ENCODE data around the gene DOCK3. TPM values are rescaled to one million over a fixed set of nuclear protein-coding genes. Genes with fewer than 3 reads are reported as not detected.
"Not testable (repeated sequence)": the region's sequence is repeated elsewhere in the genome, so short reads cannot be mapped to it uniquely, and the experiment has no call there.

DOCK3 gene
- total RNA-seq, 1 donor from 2014 or later = 0.52 TPM

- no peaks in the 10 kb centered on the region for H3K27me3 ChIP-seq (ENCODE audit: control insufficient read depth in 3 of 3, insufficient read depth in 3 of 3, low read length in 3 of 3)
- peak within 1 kb of the TSS; percentile 95 for H3K27ac ChIP-seq (ENCODE audit: low read depth, low read length)
- H3K9ac ChIP-seq (ENCODE audit: low read depth in 1 of 3, low read length in 3 of 3) = peak within 1 kb of the TSS; percentile 97 to 99 (median 98)
- H3K4me3 ChIP-seq (ENCODE audit: low read length in 3 of 3) = peak within 1 kb of the TSS; percentile 93 to 99 (median 94)
- H3K9me3 ChIP-seq (ENCODE audit: control insufficient read depth in 3 of 3, low read length in 3 of 3) = no peaks in the 10 kb centered on the region
- H3K36me3 ChIP-seq (ENCODE audit: control insufficient read depth in 3 of 3, insufficient read depth in 3 of 3, low read length in 3 of 3) = peaks cover 12 to 21% (median 17%) of the 10 kb centered on the region in 3 donors
- H3K4me1 ChIP-seq (ENCODE audit: control insufficient read depth in 3 of 3, insufficient read depth in 3 of 3, low read length in 3 of 3) = peaks cover 25 to 46% (median 29%) of the 10 kb centered on the region in 3 donors
Observed at GRCh38 chr3:51384726-51385473, 710.2 kb downstream of the DOCK3 start, which contains the start of gene MANF. TSS of gene MANF (plus strand) at chr3:51385291. CDS start at chr3:51385343, 52 bp downstream.

- Histone ChIP-seq H3K36me3 (ENCODE audit: control insufficient read depth in 3 of 3, insufficient read depth in 3 of 3, low read length in 3 of 3) (peaks cover 12 to 21% (median 17%) of the 10 kb centered on the region in 3 donors), H3K27me3 (ENCODE audit: control insufficient read depth in 3 of 3, insufficient read depth in 3 of 3, low read length in 3 of 3) (no peaks in the 10 kb centered on the region), H3K4me1 (ENCODE audit: control insufficient read depth in 3 of 3, insufficient read depth in 3 of 3, low read length in 3 of 3) (peaks cover 33 to 54% (median 37%) of the 10 kb centered on the region in 3 donors), H3K9me3 (ENCODE audit: control insufficient read depth in 3 of 3, low read length in 3 of 3) (no peaks in the 10 kb centered on the region), H3K27ac (ENCODE audit: low read depth, low read length) (peak overlapping the region; percentile 95), H3K9ac (ENCODE audit: low read depth in 1 of 3, low read length in 3 of 3) (peak overlapping the region; percentile 75 to 99 (median 81)), H3K4me3 (ENCODE audit: low read length in 3 of 3) (peak overlapping the region; percentile 79 to 94 (median 82))
Observed at GRCh38 chr3:51385621-51386091, 710.9 kb downstream of the DOCK3 start.

- peak overlapping the region; percentile 79 to 94 (median 82) for H3K4me3 ChIP-seq (ENCODE audit: low read length in 3 of 3)
Observed at GRCh38 chr3:51386159-51386851, 711.6 kb downstream of the DOCK3 start.

GRCh38 chr3:51386852-51387229 is 712.1 kb downstream of the DOCK3 start:
- no peak overlapping the region for H3K4me3 ChIP-seq (ENCODE audit: low read length in 3 of 3)
- H3K9ac ChIP-seq (ENCODE audit: low read depth in 1 of 3, low read length in 3 of 3) = peak overlapping the region in 1 of 3 donors; percentile 43
- H3K4me1 ChIP-seq (ENCODE audit: control insufficient read depth in 3 of 3, insufficient read depth in 3 of 3, low read length in 3 of 3) = peaks cover 36 to 59% (median 39%) of the 10 kb centered on the region in 3 donors
- no peaks in the 10 kb centered on the region for H3K9me3 ChIP-seq (ENCODE audit: control insufficient read depth in 3 of 3, low read length in 3 of 3)
- peaks cover 12 to 21% (median 17%) of the 10 kb centered on the region in 3 donors for H3K36me3 ChIP-seq (ENCODE audit: control insufficient read depth in 3 of 3, insufficient read depth in 3 of 3, low read length in 3 of 3)
- no peak overlapping the region for H3K27ac ChIP-seq (ENCODE audit: low read depth, low read length)
- H3K27me3 ChIP-seq (ENCODE audit: control insufficient read depth in 3 of 3, insufficient read depth in 3 of 3, low read length in 3 of 3) = no peaks in the 10 kb centered on the region

More at GRCh38 chr3:51386159-51386851, 711.6 kb downstream of the DOCK3 start:
- no peaks in the 10 kb centered on the region for H3K27me3 ChIP-seq (ENCODE audit: control insufficient read depth in 3 of 3, insufficient read depth in 3 of 3, low read length in 3 of 3)
- peaks cover 12 to 21% (median 17%) of the 10 kb centered on the region in 3 donors for H3K36me3 ChIP-seq (ENCODE audit: control insufficient read depth in 3 of 3, insufficient read depth in 3 of 3, low read length in 3 of 3)
- peak overlapping the region; percentile 75 to 99 (median 81) for H3K9ac ChIP-seq (ENCODE audit: low read depth in 1 of 3, low read length in 3 of 3)
- H3K27ac ChIP-seq (ENCODE audit: low read depth, low read length) = peak overlapping the region; percentile 2
- no peaks in the 10 kb centered on the region for H3K9me3 ChIP-seq (ENCODE audit: control insufficient read depth in 3 of 3, low read length in 3 of 3)
- H3K4me1 ChIP-seq (ENCODE audit: control insufficient read depth in 3 of 3, insufficient read depth in 3 of 3, low read length in 3 of 3) = peaks cover 35 to 56% (median 39%) of the 10 kb centered on the region in 3 donors

GRCh38 chr3:51387281-51387680 is 712.6 kb downstream of the DOCK3 start:
- Histone ChIP-seq H3K9ac (ENCODE audit: low read depth in 1 of 3, low read length in 3 of 3) (peak overlapping the region in 1 of 3 donors; percentile 47), H3K36me3 (ENCODE audit: control insufficient read depth in 3 of 3, insufficient read depth in 3 of 3, low read length in 3 of 3) (peaks cover 12 to 22% (median 18%) of the 10 kb centered on the region in 3 donors), H3K4me1 (ENCODE audit: control insufficient read depth in 3 of 3, insufficient read depth in 3 of 3, low read length in 3 of 3) (peaks cover 41 to 63% (median 43%) of the 10 kb centered on the region in 3 donors)
- not testable (repeated sequence) for H3K4me3 ChIP-seq (ENCODE audit: low read length in 3 of 3); H3K27me3 ChIP-seq (ENCODE audit: control insufficient read depth in 3 of 3, insufficient read depth in 3 of 3, low read length in 3 of 3); H3K27ac ChIP-seq (ENCODE audit: low read depth, low read length); H3K9me3 ChIP-seq (ENCODE audit: control insufficient read depth in 3 of 3, low read length in 3 of 3)

GRCh38 chr3:51388286-51389029 is 713.7 kb downstream of the DOCK3 start:
- H3K4me1 ChIP-seq (ENCODE audit: control insufficient read depth in 3 of 3, insufficient read depth in 3 of 3, low read length in 3 of 3) = peaks cover 52 to 75% (median 55%) of the 10 kb centered on the region in 3 donors
- H3K9me3 ChIP-seq (ENCODE audit: control insufficient read depth in 3 of 3, low read length in 3 of 3) = no peaks in the 10 kb centered on the region
- no peak overlapping the region for H3K4me3 ChIP-seq (ENCODE audit: low read length in 3 of 3)
- H3K27ac ChIP-seq (ENCODE audit: low read depth, low read length) = no peak overlapping the region
- H3K9ac ChIP-seq (ENCODE audit: low read depth in 1 of 3, low read length in 3 of 3) = no peak overlapping the region
- H3K27me3 ChIP-seq (ENCODE audit: control insufficient read depth in 3 of 3, insufficient read depth in 3 of 3, low read length in 3 of 3) = no peaks in the 10 kb centered on the region
- peaks cover 24 to 33% (median 29%) of the 10 kb centered on the region in 3 donors for H3K36me3 ChIP-seq (ENCODE audit: control insufficient read depth in 3 of 3, insufficient read depth in 3 of 3, low read length in 3 of 3)

- Histone ChIP-seq H3K36me3 (ENCODE audit: control insufficient read depth in 3 of 3, insufficient read depth in 3 of 3, low read length in 3 of 3) (peaks cover 34 to 44% (median 38%) of the 10 kb centered on the region in 3 donors), H3K4me3 (ENCODE audit: low read length in 3 of 3) (peak overlapping the region in 1 of 3 donors; percentile 22), H3K9ac (ENCODE audit: low read depth in 1 of 3, low read length in 3 of 3) (no peak overlapping the region), H3K9me3 (ENCODE audit: control insufficient read depth in 3 of 3, low read length in 3 of 3) (no peaks in the 10 kb centered on the region), H3K27me3 (ENCODE audit: control insufficient read depth in 3 of 3, insufficient read depth in 3 of 3, low read length in 3 of 3) (no peaks in the 10 kb centered on the region), H3K27ac (ENCODE audit: low read depth, low read length) (peak overlapping the region; percentile 8), H3K4me1 (ENCODE audit: control insufficient read depth in 3 of 3, insufficient read depth in 3 of 3, low read length in 3 of 3) (peaks cover 58 to 77% (median 59%) of the 10 kb centered on the region in 3 donors)
Observed at GRCh38 chr3:51389423-51390183, 714.9 kb downstream of the DOCK3 start.

GRCh38 chr3:51390246-51391074 is 715.7 kb downstream of the DOCK3 start:
- H3K9ac ChIP-seq (ENCODE audit: low read depth in 1 of 3, low read length in 3 of 3) = peak overlapping the region; percentile 62 to 92 (median 88)
- peaks cover 42 to 52% (median 43%) of the 10 kb centered on the region in 3 donors for H3K36me3 ChIP-seq (ENCODE audit: control insufficient read depth in 3 of 3, insufficient read depth in 3 of 3, low read length in 3 of 3)
- peak overlapping the region; percentile 78 to 85 (median 79) for H3K4me3 ChIP-seq (ENCODE audit: low read length in 3 of 3)
- peak overlapping the region; percentile 65 for H3K27ac ChIP-seq (ENCODE audit: low read depth, low read length)
- no peaks in the 10 kb centered on the region for H3K27me3 ChIP-seq (ENCODE audit: control insufficient read depth in 3 of 3, insufficient read depth in 3 of 3, low read length in 3 of 3)
- peaks cover 62 to 83% (median 65%) of the 10 kb centered on the region in 3 donors for H3K4me1 ChIP-seq (ENCODE audit: control insufficient read depth in 3 of 3, insufficient read depth in 3 of 3, low read length in 3 of 3)
- no peaks in the 10 kb centered on the region for H3K9me3 ChIP-seq (ENCODE audit: control insufficient read depth in 3 of 3, low read length in 3 of 3)
